PFSK-1 (cell line): ENCODE data around the gene GINS3.

Experiments used
- POLR2AphosphoS5 ChIP-seq: IDR thresholded peaks from 2 replicates; pipeline ENCODE4 v1.6.1; 2012; ENCODE audit warnings: low read depth, mild to moderate bottlenecking, control low read depth, low read length, moderate library complexity
- REST ChIP-seq, 2 experiments: IDR thresholded peaks; 2 replicates each; pipeline versions ENCODE4 v1.6.1 to v1.8.0; 2011 to 2012; ENCODE audit warnings: low read depth in 2 of 2, low read length in 2 of 2, control low read depth in 1 of 2, inconsistent platforms in 1 of 2, mild to moderate bottlenecking in 1 of 2, moderate library complexity in 1 of 2; ENCODE audit not compliant: insufficient read depth in 1 of 2
- SIN3A ChIP-seq: IDR thresholded peaks from 2 replicates; pipeline ENCODE4 v1.6.1; 2012; ENCODE audit warnings: mild to moderate bottlenecking, low read length, moderate library complexity, borderline replicate concordance; ENCODE audit not compliant: insufficient read depth
- TAF1 ChIP-seq: IDR thresholded peaks from 2 replicates; pipeline ENCODE4 v1.6.1; 2012; ENCODE audit warnings: low read length, control low read depth, borderline replicate concordance; ENCODE audit not compliant: insufficient read depth

GRCh38 chr16:58393138-58393504, 850 bp downstream of the GINS3 start:
- TF ChIP-seq REST (IDR thresholded peaks at IDR 0.05; ENCODE audit: insufficient read depth in 1 of 2, low read depth in 2 of 2, low read length in 2 of 2): no peak
- no peak for TF ChIP-seq POLR2AphosphoS5
- TF ChIP-seq TAF1: no peak
- TF ChIP-seq SIN3A: no peak
